Neural crest cell (in vitro differentiated cells): ENCODE data around the gene AGGF1. TPM values are rescaled to one million over a fixed set of nuclear protein-coding genes. Genes with fewer than 3 reads are reported as not detected.

Experiments
- DNase-seq: peaks from one replicate; pipeline ENCODE4 v3.0.0; 2021; ENCODE audit warnings: low read depth, mixed read lengths, low spot score
- H3K27ac Mint-ChIP-seq: one replicate; pipeline ENCODE4 v1.8.0; 2021; ENCODE audit warnings: mild to moderate bottlenecking, mixed read lengths; ENCODE audit not compliant: unreplicated experiment
- H3K27me3 Mint-ChIP-seq: 2 replicates; pipeline ENCODE4 v1.8.0; 2021; ENCODE audit warnings: low read depth, mild to moderate bottlenecking, mixed read lengths
- H3K36me3 Mint-ChIP-seq: 2 replicates; pipeline ENCODE4 v1.8.0; 2021; ENCODE audit warnings: low read depth, mild to moderate bottlenecking, mixed read lengths
- H3K4me1 Mint-ChIP-seq: 2 replicates; pipeline ENCODE4 v1.8.0; 2021; ENCODE audit warnings: mixed read lengths
- H3K4me3 Mint-ChIP-seq: one replicate; pipeline ENCODE4 v1.8.0; 2021; ENCODE audit warnings: mild to moderate bottlenecking, mixed read lengths
- H3K9me3 Mint-ChIP-seq: 2 replicates; pipeline ENCODE4 v1.8.0; 2021; ENCODE audit warnings: mixed read lengths
- total RNA-seq: library from RNA; stranded (reverse); gene quantifications from 2 replicates; pipeline ENCODE4 v1.2.1, GENCODE V29; 2021
- TF ChIP-seq, protein P1 (sequence below): fragments of 200-600 bp; sonication (generic); conservative IDR thresholded peaks from 2 replicates; pipeline ENCODE4 v1.5.0; 2021; ENCODE audit warnings: antibody characterized with exemption, mild to moderate bottlenecking

Gene AGGF1
- total RNA-seq, 1 donor from 2014 or later = 26.9 TPM

DNA sequence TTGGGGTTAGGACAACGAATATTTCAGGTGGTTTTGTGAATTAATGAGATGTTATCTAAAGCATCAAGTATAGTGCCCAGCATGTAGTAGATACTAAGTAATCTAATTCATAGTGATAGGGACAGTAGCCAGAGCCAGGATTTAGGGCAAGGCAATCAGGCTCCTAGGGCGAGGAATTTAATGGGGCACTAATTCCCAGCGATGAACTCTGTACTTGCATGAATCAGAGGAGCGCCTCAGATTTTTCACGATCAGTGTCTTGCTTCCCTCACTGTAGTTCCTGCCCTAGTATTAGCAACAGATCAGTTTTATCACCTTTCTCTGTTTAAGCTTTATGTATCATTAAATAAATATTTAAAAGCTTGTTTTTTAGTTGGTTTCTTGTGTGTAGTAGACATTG, 3.1 kb downstream of the AGGF1 start:
- TF ChIP-seq, protein P1, sequence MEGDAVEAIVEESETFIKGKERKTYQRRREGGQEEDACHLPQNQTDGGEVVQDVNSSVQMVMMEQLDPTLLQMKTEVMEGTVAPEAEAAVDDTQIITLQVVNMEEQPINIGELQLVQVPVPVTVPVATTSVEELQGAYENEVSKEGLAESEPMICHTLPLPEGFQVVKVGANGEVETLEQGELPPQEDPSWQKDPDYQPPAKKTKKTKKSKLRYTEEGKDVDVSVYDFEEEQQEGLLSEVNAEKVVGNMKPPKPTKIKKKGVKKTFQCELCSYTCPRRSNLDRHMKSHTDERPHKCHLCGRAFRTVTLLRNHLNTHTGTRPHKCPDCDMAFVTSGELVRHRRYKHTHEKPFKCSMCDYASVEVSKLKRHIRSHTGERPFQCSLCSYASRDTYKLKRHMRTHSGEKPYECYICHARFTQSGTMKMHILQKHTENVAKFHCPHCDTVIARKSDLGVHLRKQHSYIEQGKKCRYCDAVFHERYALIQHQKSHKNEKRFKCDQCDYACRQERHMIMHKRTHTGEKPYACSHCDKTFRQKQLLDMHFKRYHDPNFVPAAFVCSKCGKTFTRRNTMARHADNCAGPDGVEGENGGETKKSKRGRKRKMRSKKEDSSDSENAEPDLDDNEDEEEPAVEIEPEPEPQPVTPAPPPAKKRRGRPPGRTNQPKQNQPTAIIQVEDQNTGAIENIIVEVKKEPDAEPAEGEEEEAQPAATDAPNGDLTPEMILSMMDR = no peak
- Mint-ChIP-seq H3K36me3 (peaks cover 19% of the 10 kb centered on the region), H3K4me3 (peak overlapping the region; percentile 74), H3K27ac (no peak overlapping the region), H3K4me1 (peaks cover 23% of the 10 kb centered on the region), H3K9me3 (peaks cover 14% of the 10 kb centered on the region), H3K27me3 (no peaks in the 10 kb centered on the region)
- no peak for DNase-seq

DNA sequence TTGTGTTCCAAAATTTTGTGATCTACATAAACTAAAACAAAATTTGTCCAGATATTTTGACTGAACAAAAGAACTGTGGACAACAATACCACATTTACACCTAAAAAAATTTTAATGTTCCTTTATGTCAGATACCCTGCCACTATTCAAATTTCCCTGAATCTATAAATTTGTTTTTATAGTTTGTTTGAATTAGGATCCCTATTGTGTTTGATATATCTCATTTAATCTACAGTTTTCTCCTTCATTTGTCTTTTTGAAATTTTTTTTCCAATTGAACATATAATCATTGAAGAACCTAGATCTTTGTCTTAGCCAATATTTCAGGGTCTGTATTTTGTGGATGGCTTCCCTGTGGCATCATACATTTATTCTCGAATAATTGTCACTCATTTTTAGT, 5.7 kb downstream of the AGGF1 start:
- H3K27ac Mint-ChIP-seq = no peak overlapping the region
- no peak for DNase-seq
- H3K36me3 Mint-ChIP-seq = peaks cover 15% of the 10 kb centered on the region
- TF ChIP-seq, protein P1 = no peak
- no peaks in the 10 kb centered on the region for H3K9me3 Mint-ChIP-seq
- peaks cover 14% of the 10 kb centered on the region for H3K4me1 Mint-ChIP-seq
- no peaks in the 10 kb centered on the region for H3K27me3 Mint-ChIP-seq
- H3K4me3 Mint-ChIP-seq = no peak overlapping the region

GRCh38 chr5:77046416-77047073, 16.3 kb downstream of the AGGF1 start:
- DNase-seq = no peak

GRCh38 chr5:77064040-77064439, 33.8 kb downstream of the AGGF1 start:
- no peak for DNase-seq
- TF ChIP-seq, protein P1 = no peak
- Mint-ChIP-seq H3K9me3 (peaks cover under 1% of the 10 kb centered on the region), H3K36me3 (peaks cover 29% of the 10 kb centered on the region), H3K27ac (no peak overlapping the region), H3K4me1 (no peaks in the 10 kb centered on the region), H3K27me3 (no peaks in the 10 kb centered on the region), H3K4me3 (no peak overlapping the region)

More at GRCh38 chr5:77046416-77047073, 16.3 kb downstream of the AGGF1 start:
- Mint-ChIP-seq H3K27me3 (no peaks in the 10 kb centered on the region), H3K27ac (no peak overlapping the region), H3K4me1 (no peaks in the 10 kb centered on the region), H3K4me3 (no peak overlapping the region), H3K9me3 (no peaks in the 10 kb centered on the region), H3K36me3 (peaks cover 18% of the 10 kb centered on the region)
- TF ChIP-seq, protein P1 = no peak

- Mint-ChIP-seq H3K27me3 (no peaks in the 10 kb centered on the region), H3K4me1 (no peaks in the 10 kb centered on the region), H3K27ac (no peak overlapping the region), H3K9me3 (peaks cover 3% of the 10 kb centered on the region), H3K36me3 (peaks cover 30% of the 10 kb centered on the region), H3K4me3 (no peak overlapping the region)
- no peak for DNase-seq
- TF ChIP-seq, protein P1 = no peak
Observed at GRCh38 chr5:77065256-77065655, 35.1 kb downstream of the AGGF1 start.
